Measurements from ENCODE around the gene ERC2.

Gene ERC2

GRCh38 chr3:55742022-55742831 is 726.0 kb downstream of the ERC2 start:
- DNase-seq (ENCODE audit: low read depth), result no peak

DNA sequence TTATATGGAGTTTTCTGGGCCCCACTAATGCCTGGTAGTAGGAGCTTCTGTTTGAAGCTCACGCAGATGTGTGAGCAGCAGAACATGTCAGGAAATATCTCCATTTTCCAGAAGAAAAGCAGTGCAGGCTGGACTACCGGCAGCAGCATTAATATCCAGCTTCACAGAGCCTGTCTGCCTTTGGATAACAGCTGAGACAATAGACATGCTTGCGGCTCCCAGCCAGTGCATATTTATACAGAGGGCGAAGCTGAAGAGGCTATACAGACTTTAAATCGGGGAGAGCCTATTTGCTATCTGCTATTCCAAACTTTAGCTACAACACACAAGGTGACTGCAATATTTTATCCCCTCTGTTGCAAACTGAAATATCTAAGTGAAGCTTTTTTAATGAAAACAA is 731.1 kb downstream of the ERC2 start:
- no peak for DNase-seq (ENCODE audit: low read depth)

DNA sequence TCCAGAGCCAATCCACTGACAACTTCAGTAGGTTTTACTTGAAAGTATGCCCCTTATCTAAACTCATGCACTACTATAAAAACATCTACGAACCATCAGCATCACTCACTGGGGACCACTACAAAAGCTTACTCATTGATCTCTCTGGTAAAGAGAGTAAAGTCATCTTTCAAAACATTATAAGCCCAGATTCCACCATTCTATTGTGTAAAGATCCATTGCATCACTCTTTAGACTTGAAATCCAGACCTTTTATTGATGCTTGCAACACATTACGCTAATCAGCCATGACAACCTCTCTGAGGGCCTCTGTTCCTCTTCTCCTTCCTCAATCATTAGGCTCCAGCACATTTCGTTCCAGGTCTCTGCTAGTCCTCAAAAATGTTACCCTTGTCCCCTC is 732.3 kb downstream of the ERC2 start:
- DNase-seq (ENCODE audit: low read depth), result no peak

- DNase-seq (ENCODE audit: low read depth), result no peak
Measured at GRCh38 chr3:55731741-55732140, 736.5 kb downstream of the ERC2 start.

DNA sequence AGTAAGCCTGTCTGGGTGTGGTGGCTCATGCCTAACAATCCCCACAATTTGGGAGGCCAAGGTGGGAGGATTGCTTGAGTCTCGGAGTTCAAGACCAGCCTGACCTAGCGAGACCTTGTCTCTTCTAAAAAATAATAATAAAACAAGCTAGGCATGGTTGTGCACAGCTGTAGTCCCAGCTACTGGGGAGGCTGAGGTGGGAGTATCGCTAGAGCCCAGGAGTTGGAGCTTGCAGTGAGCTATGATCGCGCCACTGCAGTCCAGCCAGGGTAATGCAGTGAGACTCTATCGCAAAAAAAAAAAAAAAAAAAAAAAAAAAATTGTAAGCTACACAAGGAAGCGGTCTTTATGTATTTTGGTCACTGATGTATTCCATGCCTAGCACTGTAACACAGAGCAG is 738.7 kb downstream of the ERC2 start:
- DNase-seq (ENCODE audit: low read depth), result no peak

GRCh38 chr3:55728461-55729100 is 739.7 kb downstream of the ERC2 start:
- DNase-seq (ENCODE audit: low read depth), result no peak

DNA sequence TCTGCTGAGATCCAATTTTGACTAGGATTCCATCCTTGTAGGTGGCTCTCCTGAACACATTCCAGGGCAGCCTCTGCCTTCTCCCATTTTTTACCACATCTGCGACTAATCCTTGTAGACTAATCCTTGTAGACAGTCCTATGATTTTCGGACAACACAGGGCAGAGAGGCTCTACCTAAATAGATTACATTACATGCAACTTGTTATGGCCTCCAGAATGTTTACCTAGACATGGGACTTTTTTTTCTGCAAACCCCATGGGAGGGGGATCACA is 741.8 kb downstream of the ERC2 start:
- no peak for DNase-seq (ENCODE audit: low read depth)

GRCh38 chr3:55725681-55726500 is 742.4 kb downstream of the ERC2 start:
- no peak for DNase-seq (ENCODE audit: low read depth)

DNA sequence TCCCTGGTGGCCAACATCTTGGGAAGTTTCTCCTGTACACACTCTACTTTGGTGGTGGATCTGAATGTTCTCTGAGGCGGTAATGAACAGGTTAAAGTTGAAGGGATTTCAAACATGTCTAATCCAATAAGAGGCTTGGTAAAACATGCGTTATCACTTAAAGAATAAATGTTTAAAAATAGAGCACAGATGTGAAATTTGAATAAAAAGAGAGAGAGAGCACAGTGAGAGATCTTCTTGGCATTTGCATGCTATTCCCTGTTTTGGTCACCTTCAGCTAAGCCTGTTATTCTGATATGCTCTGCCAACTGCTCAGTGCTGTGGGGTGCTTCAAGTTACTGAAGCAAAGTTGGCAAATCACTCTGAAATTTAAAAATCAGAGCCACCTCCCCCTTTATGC is 743.4 kb downstream of the ERC2 start:
- DNase-seq (ENCODE audit: low read depth), result no peak

DNA sequence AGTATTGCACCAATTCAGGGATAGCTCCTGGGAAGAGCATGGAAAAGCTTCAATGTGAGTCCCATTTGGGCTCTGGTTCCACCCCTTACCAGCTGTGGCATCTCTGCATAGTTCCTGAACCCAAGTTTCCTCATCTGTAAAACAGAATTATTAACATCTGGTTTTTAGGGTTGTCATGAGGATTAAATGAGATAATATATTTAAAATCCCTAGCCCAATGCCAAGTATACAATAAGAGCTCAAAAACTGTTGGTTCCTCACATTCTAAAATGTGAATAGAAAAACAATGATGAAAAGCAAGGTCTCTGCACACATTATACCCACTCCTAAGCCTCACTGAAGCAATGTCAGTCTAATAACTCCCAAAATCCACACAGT is 743.9 kb downstream of the ERC2 start:
- DNase-seq (ENCODE audit: low read depth), result no peak

DNA sequence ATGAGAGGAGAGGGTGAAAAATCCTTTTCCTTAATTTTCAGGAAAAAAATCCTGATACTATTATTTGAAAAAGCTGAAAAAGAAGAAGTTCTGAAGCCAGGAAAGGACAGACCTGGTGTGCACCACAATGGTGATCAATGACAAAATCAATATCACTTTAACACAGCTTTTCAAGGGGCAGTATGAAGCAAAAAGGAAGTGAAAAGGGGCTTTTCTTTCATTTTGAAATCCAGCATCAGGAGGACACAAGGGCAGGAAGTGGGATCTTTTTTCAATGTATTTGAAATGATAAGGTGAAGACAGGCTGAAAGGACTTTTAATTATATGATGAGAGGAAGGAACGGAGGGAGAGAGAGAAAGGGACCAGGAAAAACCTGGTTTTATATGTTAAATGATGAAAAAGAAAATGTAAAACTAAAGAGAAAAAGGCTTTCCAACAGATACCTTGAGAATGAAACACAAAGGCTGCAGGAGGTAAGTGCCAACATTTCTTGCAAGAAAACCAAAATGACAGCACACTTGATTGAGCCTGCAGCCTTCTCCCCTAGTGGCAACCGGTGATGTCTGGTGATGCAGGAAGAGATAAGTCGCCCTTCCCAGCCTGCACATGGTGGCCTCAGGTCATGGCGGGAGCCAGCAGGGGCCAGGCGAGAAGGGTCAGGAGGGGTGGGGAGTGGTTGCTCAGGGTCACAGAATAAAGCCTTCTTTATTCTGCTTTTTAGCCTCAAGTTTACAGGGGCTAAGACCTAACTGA is 744.4 kb downstream of the ERC2 start:
- no peak for DNase-seq (ENCODE audit: low read depth)

DNA sequence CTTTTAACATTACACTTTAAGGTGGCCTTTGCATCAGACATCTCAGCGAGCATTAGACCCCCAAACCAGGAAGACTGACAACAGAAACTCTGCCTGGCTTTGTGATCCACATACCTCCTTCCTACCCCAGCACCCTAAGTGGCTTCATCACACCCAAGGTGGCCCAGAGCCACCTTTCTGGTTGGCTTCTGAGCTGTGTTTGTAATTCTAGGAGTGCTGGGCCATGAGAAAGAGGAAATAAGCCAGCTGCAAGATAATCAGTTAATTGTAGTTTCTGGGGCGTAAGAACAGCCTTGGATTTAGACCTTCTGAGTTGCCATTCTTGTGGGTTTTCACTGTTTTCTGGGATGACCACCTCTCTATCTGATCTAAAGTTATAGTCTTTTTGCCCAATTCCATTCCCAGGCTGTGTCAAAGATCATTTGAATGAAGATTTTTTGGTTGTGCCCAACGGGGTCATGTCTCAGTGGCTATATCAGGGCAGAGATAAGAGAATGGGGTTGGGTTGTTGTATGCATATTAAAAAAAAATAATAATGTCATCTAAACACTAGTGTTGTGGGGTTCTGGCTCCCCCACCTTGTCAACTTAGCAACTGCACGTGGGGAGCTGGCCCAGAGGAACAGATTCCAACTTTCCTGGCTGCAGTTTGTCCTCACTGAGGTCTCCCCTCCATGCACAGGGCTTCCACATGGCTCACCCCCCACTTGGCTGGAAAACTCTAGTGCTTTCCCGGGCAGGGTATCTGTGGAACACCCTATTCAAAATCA is 746.4 kb downstream of the ERC2 start:
- no peak for DNase-seq (ENCODE audit: low read depth)

GRCh38 chr3:55720614-55721013 is 747.7 kb downstream of the ERC2 start:
- DNase-seq (ENCODE audit: low read depth), result no peak

- no peak for DNase-seq (ENCODE audit: low read depth)
Measured at GRCh38 chr3:55719508-55719907, 748.8 kb downstream of the ERC2 start.

GRCh38 chr3:55719006-55719405 is 749.3 kb downstream of the ERC2 start:
- no peak for DNase-seq (ENCODE audit: low read depth)

GRCh38 chr3:55718521-55718921 is 749.7 kb downstream of the ERC2 start:
- DNase-seq (ENCODE audit: low read depth), result no peak

DNA sequence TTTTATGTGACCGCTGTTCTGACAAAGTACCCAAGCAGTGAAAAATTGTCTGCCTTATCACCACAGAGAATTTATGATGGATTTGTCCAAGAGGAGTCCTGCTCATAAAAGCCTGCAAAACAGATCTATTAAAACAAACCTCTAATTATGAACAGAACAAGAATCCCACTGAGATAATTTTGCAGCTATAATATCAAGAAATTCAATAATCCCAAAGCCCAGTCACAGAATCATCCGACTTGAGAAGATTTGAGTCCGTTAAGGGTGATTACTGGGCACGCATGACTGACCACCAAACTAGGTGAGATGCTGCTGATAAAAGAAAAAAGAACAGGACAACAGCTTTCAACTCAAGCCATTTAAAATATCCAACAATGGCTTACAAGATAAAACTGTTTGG is 750.2 kb downstream of the ERC2 start:
- no peak for DNase-seq (ENCODE audit: low read depth)

DNA sequence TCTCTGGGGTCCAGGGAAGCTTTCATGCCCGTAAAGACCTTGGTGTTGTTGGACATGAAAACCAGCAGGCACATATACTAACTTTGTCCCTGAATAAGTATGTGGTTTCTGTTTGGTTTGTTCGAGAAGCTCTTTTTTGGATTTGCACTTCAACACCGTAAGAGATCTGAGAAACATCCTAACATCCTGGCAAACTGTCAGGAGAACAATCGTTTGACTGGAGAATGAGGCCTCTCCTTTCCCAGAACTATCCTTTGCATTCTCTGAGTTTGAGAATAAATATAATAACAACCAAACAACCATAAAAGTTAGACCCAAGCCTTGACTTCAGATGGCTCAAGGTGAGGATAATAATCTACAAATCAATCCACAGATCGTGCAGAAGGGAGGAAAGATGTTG is 750.8 kb downstream of the ERC2 start:
- DNase-seq (ENCODE audit: low read depth), result no peak

DNA sequence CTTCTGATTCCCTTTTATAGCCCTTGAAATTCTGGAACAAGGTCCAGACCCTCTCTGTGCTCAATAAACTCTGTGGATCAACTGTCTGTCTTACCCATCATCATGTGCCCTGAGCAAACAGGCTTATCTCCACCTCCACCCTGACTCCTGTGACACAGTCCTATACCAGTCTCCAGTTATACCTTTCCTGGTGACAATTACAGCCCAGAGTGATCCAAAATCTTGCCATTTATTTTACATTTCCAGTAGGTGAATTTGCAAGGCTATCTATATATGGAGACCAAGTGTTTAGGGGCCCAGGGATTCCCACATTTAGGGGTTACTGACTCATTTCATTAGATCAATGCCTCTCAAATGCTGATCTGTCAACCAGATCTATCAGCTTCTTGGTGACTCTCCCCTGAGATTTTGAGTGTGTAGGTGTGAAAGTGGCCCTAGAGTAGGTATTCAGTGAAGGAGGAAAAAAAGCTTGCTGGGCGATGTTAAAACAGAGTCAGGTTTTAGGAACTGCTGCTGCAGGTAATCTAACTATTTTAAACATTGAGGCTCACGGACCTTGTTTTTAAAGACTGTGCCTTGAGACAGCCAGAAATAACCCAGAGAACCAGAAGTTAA is 751.5 kb downstream of the ERC2 start:
- no peak for DNase-seq (ENCODE audit: low read depth)

DNA sequence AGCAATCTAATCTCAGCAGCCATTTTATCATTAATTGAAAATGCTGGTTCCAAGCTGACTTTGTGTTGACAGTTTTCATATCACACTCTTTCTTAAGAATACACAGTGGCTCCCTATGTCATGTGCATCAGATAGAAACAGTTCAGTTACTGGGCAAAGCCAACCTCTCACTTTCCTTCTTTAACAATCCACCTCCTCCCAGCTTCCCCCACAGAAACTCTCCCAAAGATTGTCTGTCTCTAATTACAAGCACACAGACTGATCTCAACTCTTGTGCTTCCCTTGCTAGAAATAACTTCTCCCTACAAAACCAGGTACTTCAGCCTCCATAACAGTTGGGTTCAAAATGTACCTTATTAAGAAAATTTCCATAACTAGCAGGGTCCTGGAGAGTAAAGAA is 752.2 kb downstream of the ERC2 start:
- DNase-seq (ENCODE audit: low read depth), result no peak

GRCh38 chr3:55714057-55714456 is 754.2 kb downstream of the ERC2 start:
- no peak for DNase-seq (ENCODE audit: low read depth)

Measured in T-helper 22 cell (primary cell).